HepG2 (cell line): Measurements from ENCODE around the gene SIGMAR1. TPM values are rescaled to one million over a fixed set of nuclear protein-coding genes. Genes with fewer than 3 reads are reported as not detected.
A peak's percentile ranks its signal among the peaks of the same experiment; 100 is the strongest.

ENCODE experiments used
- CENPX ChIP-seq: sonication (generic); formaldehyde crosslinking; IDR thresholded peaks from 2 replicates; pipeline ENCODE4 v1.9.0; 2021; ENCODE audit warnings: mild to moderate bottlenecking, missing genetic modification reagents, moderate library complexity
- CHCHD3 ChIP-seq: sonication (generic); formaldehyde crosslinking; IDR thresholded peaks from 2 replicates; pipeline ENCODE4 v1.8.0; 2022; ENCODE audit warnings: mild to moderate bottlenecking, missing genetic modification reagents, moderate library complexity
- DNMT1 ChIP-seq: sonication (generic); formaldehyde crosslinking; IDR thresholded peaks from 2 replicates; pipeline ENCODE4 v1.5.1; 2020; ENCODE audit warnings: mild to moderate bottlenecking, missing genetic modification reagents
- DRAP1 ChIP-seq: IDR thresholded peaks from 2 replicates; pipeline ENCODE4 v1.6.1; 2016; ENCODE audit warnings: missing genetic modification reagents, missing compliant biosample characterization
- FOXA1 ChIP-seq, 2 experiments: fragments of 450-650 bp in 1 of 2; sonication (generic) in 1 of 2; formaldehyde crosslinking in 1 of 2; IDR thresholded peaks; 2 replicates each; pipeline versions ENCODE4 v1.4.0 to v1.6.1; 2016 to 2020; ENCODE audit warnings: missing genetic modification reagents in 1 of 2
- HINFP ChIP-seq: sonication (generic); formaldehyde crosslinking; IDR thresholded peaks from 2 replicates; pipeline ENCODE4 v1.4.0; 2020; ENCODE audit warnings: low read depth, mild to moderate bottlenecking, missing genetic modification reagents
- HNF4G ChIP-seq, 2 experiments: sonication (generic) in 1 of 2; formaldehyde crosslinking in 1 of 2; IDR thresholded peaks; 2 replicates each; pipeline versions ENCODE4 v1.4.0 to v1.6.1; 2011 to 2020; ENCODE audit warnings: borderline replicate concordance in 2 of 2, low read depth in 2 of 2, mild to moderate bottlenecking in 2 of 2, low read length in 1 of 2, missing genetic modification reagents in 1 of 2, moderate library complexity in 1 of 2
- MBNL3 ChIP-seq: fragments of 250-450 bp; sonication (Bioruptor Pico); conservative IDR thresholded peaks from 2 replicates; pipeline ENCODE4 v1.8.0; 2022; ENCODE audit warnings: mild to moderate bottlenecking, inconsistent platforms
- REPIN1 ChIP-seq: sonication (generic); formaldehyde crosslinking; IDR thresholded peaks from 2 replicates; pipeline ENCODE4 v1.8.0; 2022; ENCODE audit warnings: missing genetic modification reagents, low read depth, mild to moderate bottlenecking, borderline replicate concordance
- SP5 ChIP-seq: IDR thresholded peaks from 2 replicates; pipeline ENCODE4 v1.6.1; 2016; ENCODE audit warnings: low read depth, borderline replicate concordance
- TEAD2 ChIP-seq: sonication (generic); formaldehyde crosslinking; IDR thresholded peaks from 2 replicates; pipeline ENCODE4 v1.9.0; 2021; ENCODE audit warnings: missing genetic modification reagents
- TRAFD1 ChIP-seq: sonication (generic); formaldehyde crosslinking; IDR thresholded peaks from 2 replicates; pipeline ENCODE4 v1.5.1; 2020; ENCODE audit warnings: missing genetic modification reagents, mild to moderate bottlenecking, borderline replicate concordance
- WIZ ChIP-seq: sonication (generic); formaldehyde crosslinking; IDR thresholded peaks from 2 replicates; pipeline ENCODE4 v1.5.1; 2020; ENCODE audit warnings: mild to moderate bottlenecking, missing genetic modification reagents
- ZBTB25 ChIP-seq: IDR thresholded peaks from 2 replicates; pipeline ENCODE4 v1.6.1; 2018; ENCODE audit warnings: missing genetic modification reagents
- ZBTB46 ChIP-seq: sonication (generic); formaldehyde crosslinking; IDR thresholded peaks from 2 replicates; pipeline ENCODE4 v1.4.0; 2020; ENCODE audit warnings: mild to moderate bottlenecking, missing genetic modification reagents, borderline replicate concordance
- ZFAT ChIP-seq: sonication (generic); formaldehyde crosslinking; conservative IDR thresholded peaks from 2 replicates; pipeline ENCODE4 v1.8.1; 2023; ENCODE audit warnings: missing genetic modification reagents, inconsistent platforms
- ZNF263 ChIP-seq: sonication (generic); formaldehyde crosslinking; IDR thresholded peaks from 2 replicates; pipeline ENCODE4 v1.4.0; 2020; ENCODE audit warnings: missing genetic modification reagents
- ZNF460 ChIP-seq: sonication (generic); formaldehyde crosslinking; IDR thresholded peaks from 2 replicates; pipeline ENCODE4 v1.5.1; 2020; ENCODE audit warnings: missing genetic modification reagents, mild to moderate bottlenecking, borderline replicate concordance
- ZNF597 ChIP-seq: sonication (generic); formaldehyde crosslinking; IDR thresholded peaks from 2 replicates; pipeline ENCODE4 v1.5.0; 2020; ENCODE audit warnings: missing genetic modification reagents
- ZNF670 ChIP-seq: sonication (generic); formaldehyde crosslinking; IDR thresholded peaks from 2 replicates; pipeline ENCODE4 v1.8.0; 2022; ENCODE audit warnings: mild to moderate bottlenecking, missing genetic modification reagents, borderline replicate concordance
- ZSCAN9 ChIP-seq: IDR thresholded peaks from 2 replicates; pipeline ENCODE4 v1.6.1; 2016; ENCODE audit warnings: borderline replicate concordance
- polyA plus RNA-seq, 8 experiments: library from polyadenylated mRNA; depleted of rRNA in 3 of 8; stranded (reverse) in 7 of 8; unstranded in 1 of 8; fragments of >200 nt; fragmentation: Illumina TruSeq in 4 of 8; extraction: Trizol in 4 of 8; gene quantifications; 2 replicates each; pipeline versions ENCODE4 v1.2.1 to v1.2.3, GENCODE V29; 2011 to 2016; ENCODE audit warnings: low read depth in 4 of 8, missing spikeins in 1 of 8, mixed read lengths in 1 of 8; ENCODE audit not compliant: insufficient read depth in 1 of 8
- total RNA-seq, 5 experiments: library from RNA; depleted of rRNA; stranded (reverse); fragments of >200 nt; fragmentation: Illumina TruSeq; extraction: Trizol; gene quantifications; 2 replicates each; pipeline ENCODE4 v1.2.3, GENCODE V29; 2016; ENCODE audit warnings: low read depth in 1 of 5

The SIGMAR1 gene
- total and polyA plus RNA-seq, 2 of the 13 experiments (the other 11 are each of a cell fraction or from before 2014, with no cell fraction given), result 38.9 to 60.8 TPM

- TF ChIP-seq TRAFD1 (CRISPR knock-in tag), result no peak
- no peak for TF ChIP-seq ZBTB46 (CRISPR knock-in tag)
- no peak for TF ChIP-seq MBNL3
- TF ChIP-seq ZNF670, result no peak
- TF ChIP-seq DNMT1 (CRISPR knock-in tag), result no peak
- no peak for TF ChIP-seq WIZ (CRISPR knock-in tag)
- TF ChIP-seq CHCHD3 (CRISPR knock-in tag), result no peak
- TF ChIP-seq CENPX (CRISPR knock-in tag), result no peak
- TF ChIP-seq ZNF460, result no peak
- peak; percentile 58 for TF ChIP-seq HNF4G (IDR thresholded peaks at IDR 0.05; ENCODE audit: borderline replicate concordance, low read depth, low read length)
- TF ChIP-seq HNF4G (CRISPR knock-in tag; IDR thresholded peaks at IDR 0.05; ENCODE audit: borderline replicate concordance, low read depth), result no peak
- no peak for TF ChIP-seq TEAD2
- no peak for TF ChIP-seq ZFAT (CRISPR knock-in tag)
- no peak for TF ChIP-seq ZNF597
- TF ChIP-seq FOXA1 (IDR thresholded peaks at IDR 0.05), result no peak
- 0 out of 2 replicates have a peak, but pooled peaks have one; percentile 6 for TF ChIP-seq FOXA1 (CRISPR knock-in tag; IDR thresholded peaks at IDR 0.05)
- no peak for TF ChIP-seq REPIN1 (CRISPR knock-in tag)
- peak; percentile 45; the same call in 1 of the 2 replicates for TF ChIP-seq SP5 (CRISPR knock-in tag)
- TF ChIP-seq DRAP1 (CRISPR knock-in tag), result no peak
- TF ChIP-seq ZBTB25 (CRISPR knock-in tag), result no peak
- no peak for TF ChIP-seq ZSCAN9 (CRISPR knock-in tag)
- no peak for TF ChIP-seq HINFP
- peak; percentile 93 for TF ChIP-seq ZNF263 (CRISPR knock-in tag)
Observed at GRCh38 chr9:34630402-34631154, 7.0 kb downstream of the SIGMAR1 start (continued).
